HepG2 (cell line): Measurements from ENCODE around the gene AARS2. TPM values are rescaled to one million over a fixed set of nuclear protein-coding genes. Genes with fewer than 3 reads are reported as not detected.

Source experiments
- AGO2 ChIP-seq: fragments of 200-400 bp; formaldehyde crosslinking; optimal IDR thresholded peaks from 2 replicates; pipeline ENCODE3; 2017; ENCODE audit warnings: mild to moderate bottlenecking, low read depth, low read length, moderate library complexity
- ATF1 ChIP-seq: IDR thresholded peaks from 2 replicates; pipeline ENCODE4 v1.6.1; 2016; ENCODE audit warnings: mild to moderate bottlenecking, control low read depth
- ATF4 ChIP-seq, 2 experiments: fragments of 450-650 bp in 1 of 2; sonication (generic) in 1 of 2; formaldehyde crosslinking; IDR thresholded peaks; 2 replicates each; pipeline versions ENCODE4 v1.5.0 to v1.8.0; 2020 to 2022; ENCODE audit warnings: mild to moderate bottlenecking in 1 of 2, missing genetic modification reagents in 1 of 2
- BCLAF1 ChIP-seq: fragments of 450-650 bp; IDR thresholded peaks from 2 replicates; pipeline ENCODE4 v1.6.1; 2017; ENCODE audit warnings: mild to moderate bottlenecking
- CC2D1A ChIP-seq: sonication (generic); formaldehyde crosslinking; IDR thresholded peaks from 2 replicates; pipeline ENCODE4 v1.8.1; 2023; ENCODE audit warnings: mild to moderate bottlenecking, missing genetic modification reagents
- HOXA3 ChIP-seq: sonication (generic); formaldehyde crosslinking; IDR thresholded peaks from 2 replicates; pipeline ENCODE4 v1.5.0; 2020; ENCODE audit warnings: missing genetic modification reagents
- KAT7 ChIP-seq: IDR thresholded peaks from 2 replicates; pipeline ENCODE4 v1.6.1; 2018; ENCODE audit warnings: borderline replicate concordance, missing compliant biosample characterization
- PAWR ChIP-seq: sonication (generic); formaldehyde crosslinking; IDR thresholded peaks from 2 replicates; pipeline ENCODE4 v1.4.0; 2020; ENCODE audit warnings: missing genetic modification reagents, mild to moderate bottlenecking, borderline replicate concordance
- RELA ChIP-seq: sonication (generic); formaldehyde crosslinking; IDR thresholded peaks from 2 replicates; pipeline ENCODE4 v1.4.0; 2020; ENCODE audit warnings: missing genetic modification reagents
- SALL1 ChIP-seq: sonication (generic); formaldehyde crosslinking; IDR thresholded peaks from 2 replicates; pipeline ENCODE4 v1.8.0; 2022; ENCODE audit warnings: mild to moderate bottlenecking, missing genetic modification reagents
- SP2 ChIP-seq: sonication (generic); formaldehyde crosslinking; IDR thresholded peaks from 2 replicates; pipeline ENCODE4 v1.5.1; 2020; ENCODE audit warnings: mild to moderate bottlenecking, missing genetic modification reagents
- TSC22D2 ChIP-seq: sonication (generic); formaldehyde crosslinking; IDR thresholded peaks from 2 replicates; pipeline ENCODE4 v1.5.1; 2020; ENCODE audit warnings: missing genetic modification reagents, mild to moderate bottlenecking, borderline replicate concordance
- ZNF530 ChIP-seq: sonication (generic); formaldehyde crosslinking; IDR thresholded peaks from 2 replicates; pipeline ENCODE4 v1.5.0; 2020; ENCODE audit warnings: low read depth, mild to moderate bottlenecking, missing genetic modification reagents
- ZNF567 ChIP-seq: sonication (generic); formaldehyde crosslinking; IDR thresholded peaks from 2 replicates; pipeline ENCODE4 v1.8.1; 2023; ENCODE audit warnings: mild to moderate bottlenecking, missing genetic modification reagents, borderline replicate concordance
- ZNF614 ChIP-seq: IDR thresholded peaks from 2 replicates; pipeline ENCODE4 v1.6.1; 2018; ENCODE audit warnings: missing biosample characterization, missing genetic modification reagents, inconsistent platforms, borderline replicate concordance
- polyA plus RNA-seq, 8 experiments: library from polyadenylated mRNA; depleted of rRNA in 3 of 8; stranded (reverse) in 7 of 8; unstranded in 1 of 8; fragments of >200 nt; fragmentation: Illumina TruSeq in 4 of 8; extraction: Trizol in 4 of 8; gene quantifications; 2 replicates each; pipeline versions ENCODE4 v1.2.1 to v1.2.3, GENCODE V29; 2011 to 2016; ENCODE audit warnings: low read depth in 4 of 8, missing spikeins in 1 of 8, mixed read lengths in 1 of 8; ENCODE audit not compliant: insufficient read depth in 1 of 8
- total RNA-seq, 5 experiments: library from RNA; depleted of rRNA; stranded (reverse); fragments of >200 nt; fragmentation: Illumina TruSeq; extraction: Trizol; gene quantifications; 2 replicates each; pipeline ENCODE4 v1.2.3, GENCODE V29; 2016; ENCODE audit warnings: low read depth in 1 of 5
- TF ChIP-seq, protein P1 (sequence below): sonication (generic); formaldehyde crosslinking; IDR thresholded peaks from 2 replicates; pipeline ENCODE4 v1.5.1; 2020; ENCODE audit warnings: missing genetic modification reagents, mild to moderate bottlenecking, borderline replicate concordance
- TF ChIP-seq, protein P2 (sequence below): sonication (generic); formaldehyde crosslinking; IDR thresholded peaks from 2 replicates; pipeline ENCODE4 v1.5.1; 2020; ENCODE audit warnings: mild to moderate bottlenecking, missing genetic modification reagents, borderline replicate concordance

Gene AARS2
- total and polyA plus RNA-seq, 2 of the 13 experiments (the other 11 are each of a cell fraction or from before 2014, with no cell fraction given), result 7.5 to 24.1 TPM

- TF ChIP-seq BCLAF1 (no peak), SALL1 (CRISPR knock-in tag) (peak; percentile 95), ZNF530 (CRISPR knock-in tag) (no peak), KAT7 (CRISPR knock-in tag) (peak; percentile 96), HOXA3 (CRISPR knock-in tag) (peak; percentile 98), SP2 (CRISPR knock-in tag) (no peak), ZNF614 (CRISPR knock-in tag) (peak; percentile 99), CC2D1A (0 out of 2 replicates have a peak, but pooled peaks have one; percentile 48), TSC22D2 (CRISPR knock-in tag) (peak; percentile 93), ATF4 (CRISPR knock-in tag; IDR thresholded peaks at IDR 0.05) (peak in 1 of 2 experiments; percentile 76; a peak in 2 of 4 replicates), ATF1 (peak; percentile 89), PAWR (CRISPR knock-in tag) (no peak), ZNF567 (CRISPR knock-in tag) (peak; percentile 83; the same call in 1 of the 2 replicates), RELA (CRISPR knock-in tag) (peak; percentile 94; the same call in 1 of the 2 replicates), AGO2 (peak; percentile 68)
- TF ChIP-seq, protein P1, sequence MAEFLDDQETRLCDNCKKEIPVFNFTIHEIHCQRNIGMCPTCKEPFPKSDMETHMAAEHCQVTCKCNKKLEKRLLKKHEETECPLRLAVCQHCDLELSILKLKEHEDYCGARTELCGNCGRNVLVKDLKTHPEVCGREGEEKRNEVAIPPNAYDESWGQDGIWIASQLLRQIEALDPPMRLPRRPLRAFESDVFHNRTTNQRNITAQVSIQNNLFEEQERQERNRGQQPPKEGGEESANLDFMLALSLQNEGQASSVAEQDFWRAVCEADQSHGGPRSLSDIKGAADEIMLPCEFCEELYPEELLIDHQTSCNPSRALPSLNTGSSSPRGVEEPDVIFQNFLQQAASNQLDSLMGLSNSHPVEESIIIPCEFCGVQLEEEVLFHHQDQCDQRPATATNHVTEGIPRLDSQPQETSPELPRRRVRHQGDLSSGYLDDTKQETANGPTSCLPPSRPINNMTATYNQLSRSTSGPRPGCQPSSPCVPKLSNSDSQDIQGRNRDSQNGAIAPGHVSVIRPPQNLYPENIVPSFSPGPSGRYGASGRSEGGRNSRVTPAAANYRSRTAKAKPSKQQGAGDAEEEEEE (CRISPR knock-in tag), result no peak
- TF ChIP-seq, protein P2, sequence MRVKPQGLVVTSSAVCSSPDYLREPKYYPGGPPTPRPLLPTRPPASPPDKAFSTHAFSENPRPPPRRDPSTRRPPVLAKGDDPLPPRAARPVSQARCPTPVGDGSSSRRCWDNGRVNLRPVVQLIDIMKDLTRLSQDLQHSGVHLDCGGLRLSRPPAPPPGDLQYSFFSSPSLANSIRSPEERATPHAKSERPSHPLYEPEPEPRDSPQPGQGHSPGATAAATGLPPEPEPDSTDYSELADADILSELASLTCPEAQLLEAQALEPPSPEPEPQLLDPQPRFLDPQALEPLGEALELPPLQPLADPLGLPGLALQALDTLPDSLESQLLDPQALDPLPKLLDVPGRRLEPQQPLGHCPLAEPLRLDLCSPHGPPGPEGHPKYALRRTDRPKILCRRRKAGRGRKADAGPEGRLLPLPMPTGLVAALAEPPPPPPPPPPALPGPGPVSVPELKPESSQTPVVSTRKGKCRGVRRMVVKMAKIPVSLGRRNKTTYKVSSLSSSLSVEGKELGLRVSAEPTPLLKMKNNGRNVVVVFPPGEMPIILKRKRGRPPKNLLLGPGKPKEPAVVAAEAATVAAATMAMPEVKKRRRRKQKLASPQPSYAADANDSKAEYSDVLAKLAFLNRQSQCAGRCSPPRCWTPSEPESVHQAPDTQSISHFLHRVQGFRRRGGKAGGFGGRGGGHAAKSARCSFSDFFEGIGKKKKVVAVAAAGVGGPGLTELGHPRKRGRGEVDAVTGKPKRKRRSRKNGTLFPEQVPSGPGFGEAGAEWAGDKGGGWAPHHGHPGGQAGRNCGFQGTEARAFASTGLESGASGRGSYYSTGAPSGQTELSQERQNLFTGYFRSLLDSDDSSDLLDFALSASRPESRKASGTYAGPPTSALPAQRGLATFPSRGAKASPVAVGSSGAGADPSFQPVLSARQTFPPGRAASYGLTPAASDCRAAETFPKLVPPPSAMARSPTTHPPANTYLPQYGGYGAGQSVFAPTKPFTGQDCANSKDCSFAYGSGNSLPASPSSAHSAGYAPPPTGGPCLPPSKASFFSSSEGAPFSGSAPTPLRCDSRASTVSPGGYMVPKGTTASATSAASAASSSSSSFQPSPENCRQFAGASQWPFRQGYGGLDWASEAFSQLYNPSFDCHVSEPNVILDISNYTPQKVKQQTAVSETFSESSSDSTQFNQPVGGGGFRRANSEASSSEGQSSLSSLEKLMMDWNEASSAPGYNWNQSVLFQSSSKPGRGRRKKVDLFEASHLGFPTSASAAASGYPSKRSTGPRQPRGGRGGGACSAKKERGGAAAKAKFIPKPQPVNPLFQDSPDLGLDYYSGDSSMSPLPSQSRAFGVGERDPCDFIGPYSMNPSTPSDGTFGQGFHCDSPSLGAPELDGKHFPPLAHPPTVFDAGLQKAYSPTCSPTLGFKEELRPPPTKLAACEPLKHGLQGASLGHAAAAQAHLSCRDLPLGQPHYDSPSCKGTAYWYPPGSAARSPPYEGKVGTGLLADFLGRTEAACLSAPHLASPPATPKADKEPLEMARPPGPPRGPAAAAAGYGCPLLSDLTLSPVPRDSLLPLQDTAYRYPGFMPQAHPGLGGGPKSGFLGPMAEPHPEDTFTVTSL (CRISPR knock-in tag), result peak; percentile 63; the same call in 1 of the 2 replicates
Measured at GRCh38 chr6:44312901-44313788, at the start of gene AARS2 (continued).
